Thoracic aorta (tissue), 2 donors: ENCODE data around the gene TMEM88. TPM values are rescaled to one million over a fixed set of nuclear protein-coding genes. Genes with fewer than 3 reads are reported as not detected.

ENCODE experiments used
- ATAC-seq: fragments of 150-250 bp; one replicate; pipeline ENCODE4 v1.8.0; 2017; ENCODE audit warnings: low read depth; ENCODE audit not compliant: insufficient number of reproducible peaks, low FRiP score
- DNase-seq: peaks from one replicate; pipeline ENCODE4 v3.0.0-alpha.2; 2020; ENCODE audit warnings: low spot score
- H3K27ac ChIP-seq, 2 donors: fragments of 200-600 bp; sonication (generic); 1 replicate in 1 of 2; 2 replicates in 1 of 2; pipeline ENCODE4 v1.5.1; 2016; ENCODE audit warnings: mild to moderate bottlenecking in 2 of 2, moderate library complexity in 2 of 2
- H3K27me3 ChIP-seq: fragments of 200-600 bp; sonication (generic); replicated peaks from 2 replicates; pipeline ENCODE4 v1.6.0; 2016; ENCODE audit warnings: mild to moderate bottlenecking; ENCODE audit not compliant: insufficient read depth
- H3K36me3 ChIP-seq: fragments of 200-600 bp; sonication (generic); one replicate; pipeline ENCODE4 v1.5.1; 2016
- H3K4me1 ChIP-seq, 2 donors: fragments of 200-600 bp; sonication (generic); 1 replicate in 1 of 2; 2 replicates in 1 of 2; pipeline versions ENCODE4 v1.5.1 to v1.6.0; 2016; ENCODE audit warnings: low read depth in 2 of 2, mild to moderate bottlenecking in 1 of 2; ENCODE audit not compliant: control insufficient read depth in 1 of 2
- H3K4me3 ChIP-seq: fragments of 200-600 bp; sonication (generic); 2 replicates; pipeline ENCODE4 v1.5.1; 2016; ENCODE audit warnings: mild to moderate bottlenecking
- H3K9me3 ChIP-seq: fragments of 200-600 bp; sonication (generic); 2 replicates; pipeline ENCODE4 v1.5.1; 2016
- CTCF ChIP-seq: fragments of 200-600 bp; sonication (generic); IDR thresholded peaks from one replicate; pipeline ENCODE4 v1.5.1; 2019; ENCODE audit warnings: antibody characterized with exemption
- total RNA-seq, 2 donors: library from RNA; depleted of rRNA; stranded (reverse); fragments of >200 nt; gene quantifications; one replicate each; pipeline versions ENCODE4 v1.1.0 to v1.2.3, GENCODE V29; 2016

TMEM88 gene
- total RNA-seq, 2 donors from 2014 or later: 4.1 to 21.9 TPM

GRCh38 chr17:7818746-7819645, 35.9 kb upstream of the TMEM88 start:
- no peak overlapping the region for H3K27ac ChIP-seq
- no peak for TF ChIP-seq CTCF
- H3K9me3 ChIP-seq: no peaks in the 10 kb centered on the region
- no peaks in the 10 kb centered on the region for H3K4me1 ChIP-seq
- H3K27me3 ChIP-seq: no peaks in the 10 kb centered on the region
- H3K36me3 ChIP-seq: no peaks in the 10 kb centered on the region
- ATAC-seq (no peak), DNase-seq (no peak)
- H3K4me3 ChIP-seq: no peak overlapping the region

- no peak for TF ChIP-seq CTCF
- Histone ChIP-seq H3K4me3 (no peak overlapping the region), H3K9me3 (no peaks in the 10 kb centered on the region), H3K27me3 (no peaks in the 10 kb centered on the region), H3K4me1 (peaks cover 0 to under 1% of the 10 kb centered on the region in 2 donors), H3K27ac (no peak overlapping the region), H3K36me3 (no peaks in the 10 kb centered on the region)
- DNase-seq (no peak), ATAC-seq (no peak)
These were observed 34.6 kb upstream of the TMEM88 start for GRCh38 chr17:7820231-7820630.

GRCh38 chr17:7822126-7822525, 32.7 kb upstream of the TMEM88 start:
- Histone ChIP-seq H3K27ac (no peak overlapping the region), H3K4me3 (no peak overlapping the region), H3K4me1 (peaks cover 3 to 10% of the 10 kb centered on the region in 2 donors), H3K9me3 (no peaks in the 10 kb centered on the region), H3K36me3 (no peaks in the 10 kb centered on the region), H3K27me3 (no peaks in the 10 kb centered on the region)
- no peak for ATAC-seq
- no peak for DNase-seq
- TF ChIP-seq CTCF: no peak

GRCh38 chr17:7823581-7824001, 31.3 kb upstream of the TMEM88 start:
- H3K36me3 ChIP-seq: no peaks in the 10 kb centered on the region
- H3K9me3 ChIP-seq: no peaks in the 10 kb centered on the region
- H3K4me3 ChIP-seq: no peak overlapping the region
- peaks cover 3 to 10% of the 10 kb centered on the region in 2 donors for H3K4me1 ChIP-seq
- no peak overlapping the region for H3K27ac ChIP-seq
- ATAC-seq: no peak
- no peaks in the 10 kb centered on the region for H3K27me3 ChIP-seq
- no peak for DNase-seq
- no peak for TF ChIP-seq CTCF

GRCh38 chr17:7824021-7824924, 30.6 kb upstream of the TMEM88 start:
- Histone ChIP-seq H3K27me3 (no peaks in the 10 kb centered on the region), H3K4me3 (no peak overlapping the region), H3K27ac (no peak overlapping the region), H3K9me3 (no peaks in the 10 kb centered on the region), H3K4me1 (peaks cover 3 to 10% of the 10 kb centered on the region in 2 donors), H3K36me3 (no peaks in the 10 kb centered on the region)
- ATAC-seq (no peak), DNase-seq (no peak)
- no peak for TF ChIP-seq CTCF
